Right ventricle myocardium inferior (tissue), 1 donor: ENCODE data around the gene RASSF7. TPM values are rescaled to one million over a fixed set of nuclear protein-coding genes. Genes with fewer than 3 reads are reported as not detected.
"Not testable (repeated sequence)": the region's sequence is repeated elsewhere in the genome, so short reads cannot be mapped to it uniquely, and the experiment has no call there.

ENCODE experiments used
- ATAC-seq: fragments of 200-7000 bp; cut with Tn5 transposase; one replicate; pipeline ENCODE4 v1.9.1; 2020; ENCODE audit warnings: mild to moderate bottlenecking, moderate library complexity
- DNase-seq: peaks from one replicate; pipeline ENCODE4 v3.0.0; 2021; ENCODE audit errors: missing footprints
- intact Hi-C: fragments of 100-400 bp; cut with DNase I; formaldehyde crosslinking; loops from one replicate; pipeline ENCODE4 v1.11.0; 2022
- long read RNA-seq: library from polyadenylated mRNA; unstranded; transcript quantifications from one replicate; pipeline ENCODE4 v2.0.0, GENCODE V29; 2021
- total RNA-seq: library from RNA; stranded (reverse); fragmentation: NEBNext Ultra II Directional; extraction: Animal tissue kit (Norgen Biotek cat#: 25700); gene quantifications from one replicate; pipeline ENCODE4 v1.2.1, GENCODE V29; 2021
- donor health status: DM: no; HTN: yes; CAD: no; lungs with severe emphysema.

The RASSF7 gene, protein sequence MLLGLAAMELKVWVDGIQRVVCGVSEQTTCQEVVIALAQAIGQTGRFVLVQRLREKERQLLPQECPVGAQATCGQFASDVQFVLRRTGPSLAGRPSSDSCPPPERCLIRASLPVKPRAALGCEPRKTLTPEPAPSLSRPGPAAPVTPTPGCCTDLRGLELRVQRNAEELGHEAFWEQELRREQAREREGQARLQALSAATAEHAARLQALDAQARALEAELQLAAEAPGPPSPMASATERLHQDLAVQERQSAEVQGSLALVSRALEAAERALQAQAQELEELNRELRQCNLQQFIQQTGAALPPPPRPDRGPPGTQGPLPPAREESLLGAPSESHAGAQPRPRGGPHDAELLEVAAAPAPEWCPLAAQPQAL
- 3.9 TPM for total RNA-seq
- long read RNA-seq, partial matches to known transcripts = 2 of 6 reads
- long read RNA-seq, other reads (novel, unspliced or antisense) = 1 of 6 reads

DNA sequence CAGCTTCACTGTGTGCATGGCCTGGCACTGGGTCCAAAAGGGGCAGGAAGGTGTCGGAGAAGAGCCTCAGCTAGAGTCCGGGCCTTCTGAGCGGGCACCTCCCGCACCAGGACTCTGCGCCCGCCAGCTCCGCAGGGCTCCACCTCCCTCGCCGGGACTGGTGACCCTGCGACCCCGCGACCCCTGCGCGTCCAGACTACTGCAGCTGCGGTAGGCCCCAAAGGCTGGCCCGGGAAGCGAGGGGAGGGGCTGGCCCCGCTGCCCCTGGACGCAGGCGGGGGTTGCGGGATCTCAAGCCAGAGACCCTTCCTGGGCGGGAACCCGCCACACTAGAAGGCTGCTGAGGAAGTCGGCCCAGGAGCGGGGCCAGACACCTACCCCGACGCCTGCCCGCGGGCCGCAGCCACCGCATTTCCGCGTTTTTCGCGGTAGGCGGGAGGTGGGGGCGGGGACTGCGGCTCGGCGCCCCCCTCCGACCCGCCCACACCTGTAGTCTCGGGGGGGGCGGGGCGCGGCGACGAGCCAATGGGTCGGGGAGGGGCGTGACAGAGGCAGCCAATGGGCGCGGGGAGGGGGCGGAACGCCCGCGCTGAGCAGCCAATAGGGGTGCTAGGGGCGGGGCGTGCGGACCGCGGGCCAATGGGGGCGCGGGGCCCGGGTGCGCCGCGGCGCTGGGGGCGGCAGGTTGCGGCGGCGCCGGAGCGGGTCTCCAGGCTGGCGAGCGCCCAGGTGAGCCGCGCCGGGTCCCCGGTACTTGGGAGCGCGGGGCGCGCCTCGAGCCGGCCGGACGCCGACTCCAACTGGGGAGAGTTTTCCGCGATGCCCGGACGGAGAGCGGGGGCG lies at the start of gene RASSF7, which contains the start of gene LMNTD2:
RASSF7 (plus strand) TSS at position 666 of the 843 bp plus-strand sequence. CDS start 799 bp downstream, outside the sequence.
LMNTD2 (minus strand) TSS at position 434 of the 843 bp plus-strand sequence; CDS start at position 412, 22 bp downstream.
- ATAC-seq = peak; percentile 95
- DNase-seq = peak; percentile 95
- intact Hi-C loops = no loop called here

DNA sequence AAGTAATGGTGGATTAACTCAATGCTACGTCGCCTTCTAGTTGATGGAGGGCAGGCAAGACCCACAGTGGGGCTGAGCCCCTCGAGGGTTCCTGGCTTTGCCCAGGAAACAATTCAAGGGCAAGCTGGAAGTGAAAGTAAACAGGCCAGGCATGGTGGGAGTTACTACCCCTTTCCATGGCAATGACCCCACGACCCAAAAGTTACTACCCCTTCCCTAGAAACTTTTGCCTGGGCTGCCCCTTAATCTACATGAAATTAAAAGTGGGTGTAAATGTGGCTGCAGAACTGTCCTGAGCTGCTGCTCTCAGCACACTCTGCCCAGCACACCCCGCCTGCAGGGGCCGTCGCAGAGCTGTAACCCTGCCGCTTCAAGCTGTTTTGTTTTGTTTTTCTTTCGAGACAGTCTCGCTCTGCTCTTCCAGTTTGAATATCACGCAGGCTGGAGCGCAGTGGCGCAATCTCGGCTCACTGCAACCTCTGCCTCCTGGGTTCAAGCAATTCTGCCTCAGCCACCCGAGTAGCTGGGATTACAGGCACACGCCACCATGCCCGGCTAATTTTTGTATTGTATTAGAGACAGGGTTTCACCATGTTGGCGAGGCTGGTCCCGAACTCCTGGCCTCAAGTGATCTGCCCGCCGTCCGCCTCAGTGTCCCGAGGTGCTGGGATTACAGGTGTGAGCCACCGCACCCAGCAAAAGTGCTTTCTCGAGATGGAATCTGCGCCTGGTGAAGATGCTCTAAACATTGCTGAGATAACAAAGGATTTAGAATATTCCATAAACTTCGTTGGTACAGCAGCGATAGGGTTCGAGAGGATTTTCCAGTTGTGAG lies 47.8 kb upstream of the RASSF7 start:
- ATAC-seq = no peak
- no peak for DNase-seq
- intact Hi-C loops = no loop called here

DNA sequence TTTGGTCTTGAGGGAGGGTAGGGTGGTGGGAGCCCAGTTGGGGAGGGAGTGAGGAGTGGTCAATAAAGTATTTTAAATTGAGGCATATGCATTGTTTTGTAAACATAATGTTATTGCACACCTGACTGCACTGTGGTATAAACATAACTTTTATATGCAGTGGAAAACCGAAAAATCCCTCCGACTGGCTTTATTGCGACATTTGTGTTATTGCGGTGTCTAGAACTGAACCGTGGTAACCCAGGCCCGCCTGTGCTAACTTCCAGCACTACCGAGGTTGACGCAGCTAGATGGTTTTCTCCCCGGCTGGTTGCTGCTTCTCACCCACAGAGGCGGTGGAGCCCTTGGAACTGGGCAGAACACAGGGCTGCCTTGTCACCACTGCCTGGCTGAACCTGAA lies 46.2 kb upstream of the RASSF7 start:
- ATAC-seq (no peak), DNase-seq (no peak)
- intact Hi-C loops = loop anchor here (5.0 kb wide), 1 partner anchor 107 kb away; no protein-coding TSS in a partner anchor

GRCh38 chr11:515131-515530 lies 45.6 kb upstream of the RASSF7 start:
- no peak for ATAC-seq
- intact Hi-C loops = loop anchor here (5.0 kb wide), 1 partner anchor 108 kb away; no protein-coding TSS in a partner anchor
- DNase-seq = no peak

DNA sequence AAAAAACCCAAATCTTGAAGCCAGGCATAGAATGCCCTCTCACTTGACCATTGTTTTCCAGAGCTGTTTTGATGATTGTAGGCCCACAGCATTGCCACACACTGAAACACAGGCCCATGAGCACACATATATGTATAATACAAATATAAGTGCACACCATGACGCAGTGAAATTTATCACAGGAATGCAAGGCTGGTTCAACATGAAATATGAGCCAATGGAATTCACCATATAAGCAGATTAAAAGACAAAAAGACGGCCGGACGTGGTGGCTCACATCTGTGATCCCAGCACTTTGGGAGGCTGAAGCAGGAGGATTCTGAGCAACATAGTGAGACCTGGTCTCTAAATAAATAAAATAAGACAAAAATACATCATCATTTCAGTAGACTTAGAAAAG lies 44.4 kb upstream of the RASSF7 start:
- intact Hi-C loops = loop anchor here (5.0 kb wide), 1 partner anchor 109 kb away; no protein-coding TSS in a partner anchor
- no peak for ATAC-seq

GRCh38 chr11:516918-517685 lies 43.7 kb upstream of the RASSF7 start:
- peak; percentile 71 for DNase-seq
- intact Hi-C loops = loop anchor here (5.0 kb wide), 1 partner anchor 110 kb away; no protein-coding TSS in a partner anchor
- not testable (repeated sequence) for ATAC-seq

More for the DNA sequence above, 44.4 kb upstream of the RASSF7 start:
- DNase-seq = no peak

GRCh38 chr11:518463-519202 lies 42.1 kb upstream of the RASSF7 start:
- intact Hi-C loops = loop anchor here (5.0 kb wide), 1 partner anchor 111 kb away; no protein-coding TSS in a partner anchor
- ATAC-seq (peak; percentile 98), DNase-seq (peak; percentile 94)

- ATAC-seq (no peak), DNase-seq (peak; percentile 65)
Measured at GRCh38 chr11:520428-521176, 40.2 kb upstream of the RASSF7 start.

DNA sequence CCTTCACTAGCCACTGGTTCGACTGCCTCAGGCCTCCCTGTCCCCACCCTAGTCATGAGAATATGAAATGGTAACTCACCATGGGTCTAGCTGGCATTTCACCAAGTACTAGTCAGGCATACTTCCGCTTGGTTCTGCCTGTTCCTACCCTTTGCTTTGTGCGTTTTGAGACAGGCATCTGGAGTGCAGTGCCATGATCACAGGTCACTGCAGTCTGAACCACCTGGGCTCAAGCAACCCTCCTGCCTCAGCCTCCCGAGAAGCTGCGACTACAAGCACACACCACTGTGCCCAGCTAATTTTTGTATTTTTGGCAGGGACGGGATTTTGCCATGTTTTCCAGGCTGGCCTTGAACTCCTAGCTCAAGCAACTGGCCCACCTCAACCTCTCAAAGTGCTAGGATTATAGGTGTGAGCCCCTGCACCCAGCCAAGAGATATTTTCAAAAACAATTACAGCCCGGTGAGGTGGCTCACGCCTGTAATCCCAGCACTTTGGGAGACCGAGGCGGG lies 39.5 kb upstream of the RASSF7 start:
- no peak for ATAC-seq
- no peak for DNase-seq
- intact Hi-C loops = no loop called here

More at GRCh38 chr11:520428-521176, 40.2 kb upstream of the RASSF7 start:
- intact Hi-C loops = no loop called here

GRCh38 chr11:526192-526591 lies 34.6 kb upstream of the RASSF7 start:
- ATAC-seq (no peak), DNase-seq (peak; percentile 62)
- intact Hi-C loops = no loop called here

DNA sequence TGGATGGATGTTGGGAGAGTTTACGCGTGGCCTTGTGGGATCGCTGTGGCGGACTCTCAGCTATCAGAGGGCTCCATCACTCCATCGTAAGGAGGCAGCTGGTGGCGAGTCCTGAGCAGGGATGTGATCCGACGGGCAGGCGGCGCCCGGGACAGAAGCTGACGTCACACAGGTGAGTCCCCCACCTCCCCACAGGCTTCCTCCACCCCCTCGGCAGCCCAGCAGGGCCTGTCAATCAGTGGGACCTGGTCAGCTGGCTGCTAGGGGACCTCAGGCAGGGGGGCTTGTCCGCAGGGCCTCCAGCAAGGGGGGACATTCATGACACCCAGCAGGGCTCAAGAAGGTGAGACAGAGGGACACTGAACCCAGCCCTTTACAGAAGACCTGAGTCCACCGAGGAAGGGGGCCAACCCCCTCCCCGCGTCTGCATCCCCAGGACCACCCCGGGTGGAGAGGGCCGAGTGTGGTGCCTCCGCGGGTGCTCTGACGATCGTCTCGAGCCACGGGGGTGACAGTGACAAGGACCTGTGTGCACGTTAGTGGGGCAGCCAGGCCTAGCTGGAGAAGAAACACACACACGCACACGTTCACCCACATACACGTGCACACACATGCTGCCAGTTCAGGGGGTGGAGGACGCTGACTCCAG lies 32.5 kb upstream of the RASSF7 start:
- intact Hi-C loops = no loop called here
- ATAC-seq = no peak
- peak; percentile 45 for DNase-seq

DNA sequence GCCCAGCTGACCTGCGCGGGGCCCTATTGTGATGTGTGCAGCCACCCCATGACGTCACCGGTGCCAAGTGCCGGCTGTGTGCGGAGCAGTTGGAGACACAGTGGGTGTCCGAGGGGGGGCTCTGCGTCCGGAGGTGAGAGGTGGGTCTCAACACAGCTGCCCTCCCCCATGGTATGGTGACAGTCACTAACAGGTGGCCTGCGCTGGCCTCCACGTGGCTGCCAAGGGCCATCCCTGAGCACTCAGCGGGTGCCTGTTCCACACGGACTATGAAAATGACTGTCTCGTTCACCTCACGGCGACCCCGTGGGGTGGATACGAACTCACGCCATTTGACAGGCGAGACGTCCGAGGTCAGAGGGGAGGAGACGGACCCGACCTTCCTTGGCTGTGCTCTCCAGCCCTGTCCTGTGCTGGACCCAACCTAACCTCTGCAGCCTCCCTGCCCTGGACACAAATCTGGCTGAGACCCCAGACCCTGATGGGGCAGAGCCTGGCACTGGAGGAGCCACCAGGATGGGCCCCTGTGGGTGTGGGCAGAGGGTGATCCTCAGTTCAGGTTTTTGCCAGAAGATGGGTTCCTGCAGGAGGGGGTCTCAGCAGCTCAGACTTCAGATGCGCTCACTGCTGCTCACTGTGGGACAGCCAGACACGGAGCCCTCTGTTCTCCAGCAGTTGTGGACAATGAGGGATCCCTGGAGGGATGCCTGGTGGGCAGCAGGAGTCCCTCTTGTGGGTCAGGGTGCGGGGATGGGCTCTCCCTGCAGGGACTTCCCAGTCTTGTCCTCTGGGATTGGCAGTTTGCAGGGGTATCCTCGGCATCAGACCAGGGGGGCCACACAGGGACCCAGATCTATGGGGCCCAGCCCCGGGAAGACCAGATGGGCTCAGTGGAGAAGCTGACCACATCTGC lies 31.7 kb upstream of the RASSF7 start:
- DNase-seq (peak; percentile 50), ATAC-seq (no peak)

DNA sequence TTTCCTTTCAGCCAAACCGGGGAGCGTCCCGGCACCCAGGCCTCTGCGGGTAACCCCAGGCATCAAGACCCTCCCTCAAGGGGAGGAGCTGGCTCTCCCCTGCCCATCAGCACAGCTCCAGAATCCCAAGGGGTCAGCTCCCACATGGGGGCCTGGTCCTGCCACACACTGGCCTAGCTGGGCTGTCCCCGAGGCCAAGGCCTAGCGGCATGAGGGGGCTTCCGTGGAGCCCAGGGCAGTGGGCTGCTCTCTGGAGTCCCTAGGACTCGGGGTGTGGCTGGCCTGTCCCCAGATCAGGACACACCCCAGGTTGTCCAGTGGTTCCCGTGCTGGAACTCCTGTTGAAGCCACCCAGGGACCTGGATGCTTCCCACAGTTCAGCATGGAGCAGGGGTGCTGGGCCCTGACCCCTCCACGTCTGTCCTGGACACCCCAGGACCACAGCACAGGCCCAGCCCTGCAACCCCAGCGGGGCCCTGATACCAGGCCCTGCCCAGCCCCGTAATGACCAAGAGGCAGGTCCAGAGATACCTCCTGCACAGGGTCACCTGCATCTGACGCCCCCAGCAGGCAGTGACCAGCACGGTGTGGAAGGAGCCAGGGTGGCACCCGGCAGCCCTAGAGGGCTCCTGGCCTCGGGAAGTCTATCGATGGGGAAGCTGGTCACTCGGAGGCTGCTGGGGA lies 30.9 kb upstream of the RASSF7 start:
- DNase-seq = peak; percentile 62
- intact Hi-C loops = no loop called here
- ATAC-seq = no peak

More for the DNA sequence above, 31.7 kb upstream of the RASSF7 start:
- intact Hi-C loops = no loop called here
